Endothelial cell of umbilical vein (primary cell): Measurements from ENCODE around the gene ABCA3. TPM values are rescaled to one million over a fixed set of nuclear protein-coding genes. Genes with fewer than 3 reads are reported as not detected.

Experiments used
- BruUV-seq: library from RNA; stranded (reverse); fragments of 400-500 nt; replicated peaks from 2 replicates; lab custom pipeline; 2021; lab: Mats Ljungman, UMichigan
- CTCF ChIA-PET: fragments of 300-600, 350-600 bp; sonication (Branson Sonifier 250); formaldehyde crosslinking; loops from one replicate; lab custom pipeline; 2021; ENCODE audit warnings: antibody characterized with exemption, inconsistent platforms; lab: Charles Lee
- POLR2A ChIA-PET: fragments of 300-600, 350-600 bp; sonication (Branson Sonifier 250); formaldehyde crosslinking; loops from one replicate; lab custom pipeline; 2021; ENCODE audit warnings: antibody characterized with exemption, inconsistent platforms; lab: Charles Lee
- DNase-seq: peaks from one replicate; pipeline ENCODE4 v3.0.0-alpha.2; 2011; ENCODE audit warnings: low read depth, low spot score
- FAIRE-seq: peaks from 2 replicates; lab custom pipeline; 2011; peaks lifted over from hg19 to GRCh38; lab: Jason Lieb, UNC
- H2AFZ ChIP-seq: 2 replicates; pipeline ENCODE4 v1.6.0; 2012; ENCODE audit warnings: low read depth, low read length, control low read depth, inconsistent platforms
- H3K27ac ChIP-seq: 2 replicates; pipeline ENCODE4 v1.5.1; 2011; ENCODE audit warnings: low read depth, mild to moderate bottlenecking, control low read depth, low read length, moderate library complexity; ENCODE audit not compliant: insufficient read depth
- H3K27me3 ChIP-seq, 2 experiments: 2 replicates each; pipeline versions ENCODE4 v1.6.0 to v1.6.1; 2011; ENCODE audit warnings: low read length in 2 of 2, mixed read lengths in 1 of 2; ENCODE audit not compliant: control insufficient read depth in 2 of 2, insufficient read depth in 2 of 2
- H3K36me3 ChIP-seq, 2 experiments: 2 replicates in 1 of 2; 3 replicates in 1 of 2; pipeline ENCODE4 v1.5.1; 2011; ENCODE audit warnings: low read length in 2 of 2, mild to moderate bottlenecking in 1 of 2, moderate library complexity in 1 of 2; ENCODE audit not compliant: control insufficient read depth in 2 of 2, insufficient read depth in 2 of 2; ENCODE audit errors: extremely low read depth in 1 of 2
- H3K4me1 ChIP-seq: 3 replicates; pipeline ENCODE4 v1.5.1; 2011; ENCODE audit warnings: mild to moderate bottlenecking, low read length; ENCODE audit not compliant: control insufficient read depth, insufficient read depth; ENCODE audit errors: extremely low read depth
- H3K4me2 ChIP-seq: 2 replicates; pipeline ENCODE4 v1.6.1; 2011; ENCODE audit warnings: low read length, control low read depth, mixed read lengths; ENCODE audit not compliant: insufficient read depth
- H3K4me3 ChIP-seq, 3 experiments: fragments of 200-600 bp in 1 of 3; sonication (generic), shearing (Covaris generic) in 1 of 3; replicated peaks in 1 of 3; 2 replicates each; pipeline ENCODE4 v1.5.1; 2011 to 2016; ENCODE audit warnings: control low read depth in 3 of 3, low read length in 3 of 3, mild to moderate bottlenecking in 2 of 3, inconsistent platforms in 1 of 3, low read depth in 1 of 3, moderate library complexity in 1 of 3; ENCODE audit not compliant: insufficient read depth in 1 of 3
- H3K79me2 ChIP-seq: 2 replicates; pipeline ENCODE4 v1.6.0; 2012; ENCODE audit warnings: low read length, inconsistent platforms; ENCODE audit not compliant: control insufficient read depth, insufficient read depth
- H3K9ac ChIP-seq: replicated peaks from 2 replicates; pipeline ENCODE3; 2011; ENCODE audit warnings: low read length, control low read depth; ENCODE audit not compliant: insufficient read depth; ENCODE audit errors: extremely low read depth
- H3K9me1 ChIP-seq: replicated peaks from 3 replicates; pipeline ENCODE4 v1.6.0; 2011; ENCODE audit warnings: mild to moderate bottlenecking, low read length; ENCODE audit not compliant: control insufficient read depth, insufficient read depth; ENCODE audit errors: extremely low read depth
- H3K9me3 ChIP-seq: replicated peaks from 2 replicates; pipeline ENCODE4 v1.5.1; 2012; ENCODE audit warnings: low read length, inconsistent platforms; ENCODE audit not compliant: control insufficient read depth, insufficient read depth
- H4K20me1 ChIP-seq: replicated peaks from 2 replicates; pipeline ENCODE3; 2011; ENCODE audit warnings: mild to moderate bottlenecking, low read length; ENCODE audit not compliant: control insufficient read depth, insufficient read depth; ENCODE audit errors: extremely low read depth
- CTCF ChIP-seq, 2 donors: IDR thresholded peaks; 1 replicate in 1 of 2; 2 replicates in 1 of 2; pipeline ENCODE4 v1.5.1; 2011; ENCODE audit warnings: low read length in 2 of 2, mild to moderate bottlenecking in 2 of 2, moderate library complexity in 2 of 2, control low read depth in 1 of 2, inconsistent platforms in 1 of 2, low read depth in 1 of 2; ENCODE audit not compliant: insufficient read depth in 1 of 2; ENCODE audit errors: extremely low read depth in 1 of 2
- EZH2 ChIP-seq: IDR thresholded peaks from 2 replicates; pipeline ENCODE4 v1.6.1; 2012; ENCODE audit warnings: borderline replicate concordance, low read depth, mild to moderate bottlenecking, moderate library complexity, low read length, inconsistent platforms; ENCODE audit not compliant: severe bottlenecking
- FOS ChIP-seq: IDR thresholded peaks from 2 replicates; pipeline ENCODE4 v1.6.1; 2011; ENCODE audit warnings: mild to moderate bottlenecking, low read length, moderate library complexity, borderline replicate concordance; ENCODE audit not compliant: insufficient read depth
- GATA2 ChIP-seq: IDR thresholded peaks from 2 replicates; pipeline ENCODE4 v1.7.0; 2011; ENCODE audit warnings: low read depth, mild to moderate bottlenecking, moderate library complexity, mixed read lengths, low read length; ENCODE audit not compliant: insufficient read length, insufficient read depth
- JUN ChIP-seq: IDR thresholded peaks from 2 replicates; pipeline ENCODE4 v1.6.1; 2011; ENCODE audit warnings: borderline replicate concordance, low read depth; ENCODE audit not compliant: insufficient read length, insufficient read depth
- MAX ChIP-seq: IDR thresholded peaks from 2 replicates; pipeline ENCODE4 v1.6.1; 2011; ENCODE audit not compliant: insufficient read depth, insufficient read length
- MYC ChIP-seq: IDR thresholded peaks from one replicate; pipeline ENCODE4 v1.6.1; 2011; ENCODE audit warnings: mild to moderate bottlenecking, low read depth, low read length
- POLR2A ChIP-seq: IDR thresholded peaks from 2 replicates; pipeline ENCODE4 v1.6.1; 2012; ENCODE audit warnings: low read depth, mild to moderate bottlenecking, control low read depth, low read length
- POLR2AphosphoS5 ChIP-seq: IDR thresholded peaks from 2 replicates; pipeline ENCODE4 v1.6.1; 2012; ENCODE audit warnings: low read depth, mild to moderate bottlenecking, control low read depth, low read length, moderate library complexity; ENCODE audit not compliant: insufficient read depth
- dilution Hi-C: fragments of 300-500 bp; cut with MboI; formaldehyde crosslinking; loops from one replicate; pipeline ENCODE4 v1.15.0; 2019; ENCODE audit warnings: low sequenced_read_pairs; ENCODE audit not compliant: extremely low pct_ligation_motif_present
- intact Hi-C: fragments of 100-400 bp; cut with micrococcal nuclease; formaldehyde crosslinking; loops from one replicate; pipeline ENCODE4 v1.10.0; 2022
- polyA plus RNA-seq, 4 experiments: library from polyadenylated mRNA; depleted of rRNA in 3 of 4; stranded (reverse) in 3 of 4; unstranded in 1 of 4; fragments of >200 nt; gene quantifications; 2 replicates each; pipeline versions ENCODE4 v1.2.1 to v1.2.3, GENCODE V29; 2011 to 2012; ENCODE audit warnings: missing spikeins in 1 of 4
- total RNA-seq: library from RNA; stranded (reverse); gene quantifications from 2 replicates; pipeline ENCODE4 v1.2.3, GENCODE V29; 2021

ABCA3 gene
- total and polyA plus RNA-seq, 2 donors (not counting 3 experiments of a cell fraction or from before 2014, with no cell fraction given), result 13.5 to 36.0 TPM

GRCh38 chr16:2372684-2373083, 32.2 kb upstream of the ABCA3 start:
- POLR2A ChIA-PET, result no interaction called here
- DNase-seq, result no peak

More at GRCh38 chr16:2372684-2373083, 32.2 kb upstream of the ABCA3 start:
- Histone ChIP-seq H4K20me1 (no peaks in the 10 kb centered on the region), H2AFZ (no peak overlapping the region), H3K27me3 (peaks cover 18% of the 10 kb centered on the region in 2 experiments), H3K9ac (no peak overlapping the region), H3K27ac (no peak overlapping the region), H3K9me1 (no peaks in the 10 kb centered on the region), H3K9me3 (no peaks in the 10 kb centered on the region), H3K4me2 (no peak overlapping the region), H3K79me2 (no peaks in the 10 kb centered on the region), H3K4me3 (no peak overlapping the region), H3K4me1 (peaks cover 12% of the 10 kb centered on the region), H3K36me3 (no peaks in the 10 kb centered on the region)
- dilution Hi-C loops (no loop called here), intact Hi-C loops (no loop called here)
- FAIRE-seq, result no peak
- CTCF ChIA-PET, result no interaction called here
- TF ChIP-seq CTCF (IDR thresholded peaks at IDR 0.05; ENCODE audit: extremely low read depth in 1 of 2, insufficient read depth in 1 of 2, low read depth in 1 of 2, low read length in 2 of 2), result no peak
- no peak for TF ChIP-seq POLR2A
- no peak for TF ChIP-seq MYC
- TF ChIP-seq MAX, result no peak
- TF ChIP-seq POLR2AphosphoS5, result no peak
- no peak for TF ChIP-seq FOS
- no peak for TF ChIP-seq JUN
- no peak for TF ChIP-seq EZH2
- no peak for TF ChIP-seq GATA2
- BruUV-seq, result no TSS peak
